ENCODE results near the gene SCNM1.
"Not testable (repeated sequence)": the region's sequence is repeated elsewhere in the genome, so short reads cannot be mapped to it uniquely, and the experiment has no call there.

The SCNM1 gene

GRCh38 chr1:151193856-151194255 is 27.9 kb downstream of the SCNM1 start:
- DNase-seq (ENCODE audit: extremely low read depth, low read depth): no peak

DNA sequence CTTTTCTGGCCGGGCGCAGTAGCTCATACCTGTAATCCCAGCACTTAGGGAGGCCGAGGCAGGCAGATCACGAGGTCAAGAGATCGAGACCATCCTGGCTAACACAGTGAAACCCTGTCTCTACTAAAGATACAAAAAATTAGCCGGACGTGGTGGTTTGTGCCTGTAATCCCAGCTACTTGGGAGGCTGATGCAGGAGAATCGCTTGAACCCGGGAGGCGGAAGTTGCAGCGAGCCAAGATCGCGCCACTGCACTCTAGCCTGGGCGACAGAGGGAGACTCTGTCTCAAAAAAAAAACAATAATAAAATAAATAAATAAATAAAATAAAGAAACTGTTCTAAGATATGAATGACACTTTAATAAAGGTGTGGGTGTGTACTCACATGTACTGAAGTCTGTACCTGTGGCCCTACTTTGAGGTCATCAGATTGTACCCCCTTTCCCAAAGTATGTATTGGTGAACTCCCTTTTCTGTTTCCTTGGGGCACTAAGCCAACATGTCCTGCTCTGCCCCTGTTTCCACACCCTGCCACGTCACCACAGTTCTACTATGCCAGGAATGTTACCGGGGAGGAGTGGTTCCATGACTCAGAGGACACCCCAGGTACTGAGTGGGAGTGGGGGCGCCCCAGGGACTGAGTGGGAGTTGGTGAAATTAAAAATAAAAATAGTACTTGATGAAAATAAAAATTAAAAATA is 29.1 kb downstream of the SCNM1 start:
- DNase-seq (ENCODE audit: extremely low read depth, low read depth): peak; percentile 58

More at GRCh38 chr1:151193856-151194255, 27.9 kb downstream of the SCNM1 start:
- TF ChIP-seq, protein P1, sequence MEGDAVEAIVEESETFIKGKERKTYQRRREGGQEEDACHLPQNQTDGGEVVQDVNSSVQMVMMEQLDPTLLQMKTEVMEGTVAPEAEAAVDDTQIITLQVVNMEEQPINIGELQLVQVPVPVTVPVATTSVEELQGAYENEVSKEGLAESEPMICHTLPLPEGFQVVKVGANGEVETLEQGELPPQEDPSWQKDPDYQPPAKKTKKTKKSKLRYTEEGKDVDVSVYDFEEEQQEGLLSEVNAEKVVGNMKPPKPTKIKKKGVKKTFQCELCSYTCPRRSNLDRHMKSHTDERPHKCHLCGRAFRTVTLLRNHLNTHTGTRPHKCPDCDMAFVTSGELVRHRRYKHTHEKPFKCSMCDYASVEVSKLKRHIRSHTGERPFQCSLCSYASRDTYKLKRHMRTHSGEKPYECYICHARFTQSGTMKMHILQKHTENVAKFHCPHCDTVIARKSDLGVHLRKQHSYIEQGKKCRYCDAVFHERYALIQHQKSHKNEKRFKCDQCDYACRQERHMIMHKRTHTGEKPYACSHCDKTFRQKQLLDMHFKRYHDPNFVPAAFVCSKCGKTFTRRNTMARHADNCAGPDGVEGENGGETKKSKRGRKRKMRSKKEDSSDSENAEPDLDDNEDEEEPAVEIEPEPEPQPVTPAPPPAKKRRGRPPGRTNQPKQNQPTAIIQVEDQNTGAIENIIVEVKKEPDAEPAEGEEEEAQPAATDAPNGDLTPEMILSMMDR (IDR thresholded peaks at IDR 0.05; ENCODE audit: low read depth, low read length): no peak

DNA sequence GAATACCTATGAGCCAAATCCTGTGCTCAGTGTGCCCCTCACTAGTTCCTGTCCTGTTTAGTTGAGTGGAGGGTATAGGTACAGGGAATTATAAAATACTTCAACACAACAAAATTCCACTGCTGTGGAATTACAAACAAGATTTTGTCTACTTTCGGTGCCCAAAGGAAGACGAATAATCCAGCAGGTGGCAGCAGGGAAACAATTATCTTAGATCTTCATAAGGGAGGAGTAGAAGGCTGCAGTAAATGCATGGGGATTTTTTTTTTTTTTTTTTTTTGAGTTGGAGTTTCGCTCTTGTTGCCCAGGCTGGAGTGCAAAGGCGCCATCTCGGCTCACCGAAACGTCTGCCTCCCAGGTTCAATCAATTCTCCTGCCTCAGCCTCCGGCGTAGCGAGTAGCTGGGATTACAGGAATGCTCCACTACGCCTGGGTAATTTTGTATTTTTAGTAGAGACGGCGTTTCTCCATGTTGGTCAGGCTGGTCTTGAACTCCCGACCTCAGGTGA is 30.4 kb downstream of the SCNM1 start:
- TF ChIP-seq, protein P1 (IDR thresholded peaks at IDR 0.05; ENCODE audit: low read depth, low read length): peak; percentile 60
- peak; percentile 66 for DNase-seq (ENCODE audit: extremely low read depth, low read depth)

DNA sequence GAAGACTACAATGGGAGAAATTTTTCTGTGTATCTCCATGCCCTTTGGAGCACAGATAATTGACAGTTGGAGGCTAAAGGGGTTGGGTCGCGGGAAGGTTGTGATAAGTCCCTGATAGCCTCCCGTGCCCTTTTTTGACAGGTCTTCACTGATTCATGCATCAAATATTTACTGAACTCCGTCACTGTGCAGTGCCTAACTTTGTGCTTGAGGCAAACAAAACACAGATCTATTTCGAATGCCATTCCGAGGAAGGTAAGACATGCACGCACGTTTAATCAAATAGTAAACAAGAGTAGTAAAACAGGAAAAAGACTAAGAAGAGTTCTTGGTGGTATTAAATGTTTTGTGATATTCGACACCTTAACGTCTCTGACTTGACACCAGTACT is 31.9 kb downstream of the SCNM1 start:
- TF ChIP-seq, protein P1 (IDR thresholded peaks at IDR 0.05; ENCODE audit: low read depth, low read length): no peak
- DNase-seq (ENCODE audit: extremely low read depth, low read depth): no peak

GRCh38 chr1:151198254-151199127 is 32.5 kb downstream of the SCNM1 start, which contains the start of gene PIP5K1A:
TSS of gene PIP5K1A (plus strand) at chr1:151198552. CDS start at chr1:151198997, 445 bp downstream.
- TF ChIP-seq, protein P1 (IDR thresholded peaks at IDR 0.05; ENCODE audit: low read depth, low read length): no peak
- peak; percentile 96 for DNase-seq (ENCODE audit: extremely low read depth, low read depth)

GRCh38 chr1:151199873-151200581 is 34.1 kb downstream of the SCNM1 start:
- DNase-seq (ENCODE audit: extremely low read depth, low read depth): peak; percentile 18
- TF ChIP-seq, protein P1 (IDR thresholded peaks at IDR 0.05; ENCODE audit: low read depth, low read length): no peak

DNA sequence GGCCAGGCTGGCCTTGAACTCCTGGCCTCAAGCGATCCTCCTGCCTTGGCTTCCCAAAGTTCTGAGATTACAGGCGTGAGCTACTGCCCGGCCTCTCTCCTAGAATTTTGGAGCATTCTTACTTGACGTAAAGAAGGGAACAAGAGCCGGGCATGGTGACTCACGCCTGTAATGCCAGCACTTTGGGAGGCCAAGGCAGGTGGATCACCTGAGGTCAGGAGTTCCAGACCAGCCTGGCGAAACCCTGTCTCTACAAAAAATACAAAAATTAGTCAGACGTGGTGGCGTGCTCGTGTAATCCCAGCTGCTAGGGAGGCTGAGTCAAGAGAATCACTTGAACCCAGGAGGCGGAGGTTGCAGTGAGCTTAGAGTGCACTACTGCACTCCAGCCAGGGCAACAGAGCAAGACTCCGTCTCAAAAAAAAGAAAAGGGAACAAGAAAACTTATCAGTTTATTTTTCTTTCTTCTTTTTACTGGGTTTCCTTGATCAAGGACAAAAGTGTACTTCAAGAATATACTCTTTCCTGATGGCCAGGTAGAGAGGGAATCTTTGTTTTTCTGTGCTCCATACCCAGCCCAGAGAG is 39.5 kb downstream of the SCNM1 start:
- not testable (repeated sequence) for DNase-seq (ENCODE audit: extremely low read depth, low read depth)

All from AG09319 (cell line).